ENCODE measurements around the gene KCNK3.
A peak's percentile ranks its signal among the peaks of the same experiment; 100 is the strongest.

KCNK3 gene

DNA sequence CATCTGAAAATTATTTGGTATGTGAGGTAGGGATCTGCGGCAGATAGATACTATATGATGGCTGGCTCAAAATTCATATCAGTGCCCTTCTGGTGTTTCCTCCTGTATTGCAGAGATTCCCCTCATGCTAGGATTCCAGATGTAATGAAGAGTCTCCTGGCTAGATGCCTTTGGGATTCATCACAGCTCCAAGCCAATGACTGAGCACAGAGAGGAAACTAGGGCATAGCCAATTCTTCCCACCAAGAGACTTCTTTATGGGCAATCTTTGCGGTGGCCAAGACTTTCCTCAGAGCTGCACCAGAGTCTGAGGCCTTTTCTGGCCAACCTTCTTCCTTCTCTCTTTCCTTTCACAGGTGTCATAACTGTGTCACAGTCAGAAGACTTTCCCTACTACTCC is 25.9 kb upstream of the KCNK3 start:
- no peak for DNase-seq

DNA sequence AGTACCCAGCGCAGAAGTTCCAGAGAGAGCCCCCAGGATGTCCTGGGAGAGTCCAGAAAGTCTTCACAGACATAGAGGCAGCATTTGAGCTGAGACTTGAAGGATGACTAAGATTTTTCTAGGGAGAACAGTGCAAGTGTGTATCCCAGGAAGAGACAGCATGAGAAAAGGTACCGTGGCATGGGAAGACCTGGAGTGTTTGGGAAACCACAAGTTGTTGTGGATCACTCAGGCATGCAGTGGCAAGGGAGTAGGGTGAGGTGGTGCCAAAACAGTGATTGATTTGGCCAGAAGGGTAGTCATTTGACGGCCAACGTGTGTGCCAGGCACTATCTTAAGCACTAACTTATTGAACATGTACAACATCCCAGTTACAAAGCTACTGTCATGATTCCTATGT is 24.5 kb upstream of the KCNK3 start:
- DNase-seq, result no peak

DNA sequence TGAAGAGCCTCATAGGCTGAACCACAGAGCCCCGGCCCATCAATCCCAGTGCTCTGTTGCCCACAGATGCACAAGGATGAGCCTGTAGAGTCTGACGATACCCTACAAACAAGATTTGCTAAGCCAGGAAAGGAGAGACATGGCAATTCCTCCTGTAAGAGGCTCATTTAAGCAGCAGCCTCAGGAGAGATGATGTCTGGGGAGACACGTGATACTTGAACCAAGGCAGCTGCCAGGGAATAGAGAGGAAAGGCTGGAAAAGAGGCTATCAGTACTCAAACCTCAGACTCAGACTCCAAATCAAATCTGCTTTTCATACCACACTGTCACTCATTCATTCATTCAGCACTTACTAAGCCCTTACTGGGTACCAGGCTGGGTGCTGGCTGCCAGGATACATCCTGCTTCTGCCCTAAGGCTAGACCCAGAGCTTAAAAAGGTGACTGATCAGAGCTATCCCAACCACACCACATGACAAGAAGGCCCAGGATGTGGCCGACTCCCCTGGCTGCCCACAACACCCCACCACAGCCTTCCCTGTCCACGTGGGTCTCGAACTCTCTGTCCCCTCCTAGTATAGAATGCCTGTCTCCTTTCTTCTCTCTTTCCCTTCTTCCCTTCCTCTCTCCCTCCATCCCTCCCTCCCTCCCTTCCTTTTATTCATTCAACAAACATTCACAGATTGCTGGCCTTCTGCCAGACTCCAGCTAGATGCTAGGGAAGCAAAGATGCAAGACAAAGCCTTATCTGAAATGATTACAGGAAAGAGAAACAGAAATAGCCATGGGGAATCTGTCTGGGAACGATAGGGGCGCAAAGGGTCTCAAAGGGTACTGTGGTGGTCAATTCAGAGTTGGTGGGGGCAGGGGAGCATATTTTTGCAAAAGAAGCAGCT is 23.4 kb upstream of the KCNK3 start:
- DNase-seq, result no peak

DNA sequence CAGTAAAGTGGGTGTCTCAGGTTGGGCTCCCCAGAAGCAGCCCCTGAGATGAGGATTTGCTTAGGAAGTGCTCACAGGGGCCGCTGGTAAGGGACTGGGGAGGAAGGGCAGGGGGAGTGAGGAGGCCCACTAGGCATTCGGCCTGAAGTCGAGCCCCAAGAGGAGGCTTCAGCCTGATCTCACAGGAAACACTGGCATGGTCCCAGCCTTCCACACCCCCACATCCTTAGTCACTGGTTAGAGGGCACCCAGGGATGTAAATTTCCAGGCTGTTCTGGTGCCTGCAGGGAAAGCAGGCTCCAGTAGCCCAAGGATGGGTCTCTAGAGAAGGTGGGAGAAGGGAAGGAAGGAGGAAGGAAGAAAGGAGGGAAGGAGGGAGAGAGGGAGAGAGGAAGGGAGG is 22.4 kb upstream of the KCNK3 start:
- DNase-seq, result no peak

DNA sequence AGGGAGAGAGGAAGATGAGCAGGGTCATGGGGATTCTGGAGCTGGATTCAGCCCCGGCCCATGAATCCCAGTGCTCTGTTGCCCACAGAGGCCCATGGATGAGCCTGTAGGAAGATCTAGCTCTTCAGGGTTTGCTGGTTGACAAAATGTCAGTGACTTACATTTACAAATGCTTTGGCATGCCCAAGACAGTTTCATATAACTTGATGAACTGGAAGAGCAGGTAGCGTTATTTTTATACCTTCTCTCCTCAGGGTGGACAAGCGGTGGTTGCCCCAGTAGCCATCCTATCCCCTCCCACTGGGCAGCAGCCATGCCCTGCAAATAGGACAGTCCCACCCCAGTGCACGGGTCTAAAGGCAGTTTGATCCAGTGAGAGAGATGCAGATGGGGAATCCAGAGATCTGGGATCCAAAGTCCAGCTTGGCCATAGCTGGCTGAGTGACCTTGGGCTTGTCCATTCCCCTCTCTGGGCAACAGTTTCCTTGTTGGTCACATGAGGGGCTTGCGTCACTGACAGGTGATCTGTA is 21.5 kb upstream of the KCNK3 start:
- no peak for DNase-seq

DNA sequence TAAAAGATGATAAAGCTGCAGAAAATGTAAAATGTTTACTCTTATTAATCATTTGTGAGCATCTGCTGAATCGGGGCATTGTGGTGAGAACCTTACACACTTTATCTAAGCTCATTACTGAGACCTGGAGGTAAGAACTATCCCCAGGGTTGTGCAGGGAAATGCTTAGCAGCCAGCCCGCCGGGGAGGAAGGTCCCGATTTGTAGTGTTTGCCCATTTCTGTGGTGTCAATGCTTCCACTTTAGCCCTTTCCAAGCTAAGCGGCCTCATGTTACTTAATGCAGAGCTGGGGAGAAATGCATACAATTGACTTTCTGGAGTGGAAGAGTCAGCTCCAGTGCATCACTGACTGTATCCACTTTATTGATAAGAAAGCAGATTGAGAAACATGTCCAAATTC is 20.8 kb upstream of the KCNK3 start:
- DNase-seq, result no peak

DNA sequence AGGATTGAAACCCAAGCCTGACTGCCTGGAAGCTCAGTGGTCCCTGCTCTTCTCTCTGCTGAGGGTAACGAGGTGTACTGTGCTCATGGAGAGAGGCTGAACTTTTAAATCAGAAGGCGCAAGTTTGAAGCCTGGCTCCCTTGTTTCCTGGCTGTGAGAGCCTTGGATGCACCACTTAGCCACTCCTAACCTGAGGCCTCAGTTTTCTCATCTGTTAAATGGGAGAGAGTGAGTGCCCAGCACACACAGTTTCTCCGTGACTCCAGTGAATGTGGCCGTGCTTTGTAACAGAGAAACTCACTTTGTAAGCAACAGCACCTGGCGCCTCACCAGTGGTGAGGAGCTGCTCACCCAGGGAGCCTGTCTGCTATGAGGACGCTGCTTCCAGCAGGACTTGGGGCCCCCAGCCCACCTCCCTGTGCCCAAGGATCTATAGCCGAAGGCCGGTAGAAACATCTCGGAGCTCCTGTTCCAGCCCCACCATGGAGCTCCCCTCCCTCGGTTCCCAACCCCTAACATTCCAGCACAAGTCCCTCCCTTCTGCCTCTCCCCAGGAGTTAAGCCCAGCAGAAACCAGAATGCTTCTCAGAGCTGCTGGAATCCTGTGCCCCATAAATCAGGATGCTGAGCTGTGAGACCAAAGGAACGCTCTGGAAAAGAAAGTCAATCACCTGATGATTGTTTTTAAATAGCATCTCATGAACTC is 20.3 kb upstream of the KCNK3 start:
- DNase-seq, result no peak

DNA sequence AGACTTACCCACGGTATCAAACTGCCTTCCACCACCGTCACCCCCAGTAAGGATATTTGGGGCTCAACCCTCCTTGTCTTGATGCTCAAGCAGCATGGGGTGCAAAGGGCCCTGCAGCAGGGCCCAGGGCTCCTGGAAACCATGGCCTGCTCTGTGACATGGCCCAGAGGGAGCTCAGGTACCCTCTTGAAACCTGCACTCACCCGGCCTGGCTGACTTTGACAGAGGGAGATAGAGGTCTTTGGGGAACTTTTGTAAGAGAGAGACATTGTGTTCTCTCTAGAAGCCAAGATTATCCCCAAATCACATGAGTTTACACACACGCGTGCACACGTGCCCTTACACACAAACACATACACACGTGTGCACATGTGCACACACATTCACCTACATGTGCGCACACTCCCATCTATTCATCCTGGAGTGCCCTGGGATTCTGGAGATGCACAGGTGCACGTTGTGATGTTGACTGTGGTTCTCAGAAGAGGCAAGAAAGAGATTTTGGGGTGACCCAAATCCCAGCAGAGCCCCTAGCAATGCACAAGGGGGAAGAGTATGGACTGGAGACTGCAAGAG is 19.6 kb upstream of the KCNK3 start:
- DNase-seq, result no peak

DNA sequence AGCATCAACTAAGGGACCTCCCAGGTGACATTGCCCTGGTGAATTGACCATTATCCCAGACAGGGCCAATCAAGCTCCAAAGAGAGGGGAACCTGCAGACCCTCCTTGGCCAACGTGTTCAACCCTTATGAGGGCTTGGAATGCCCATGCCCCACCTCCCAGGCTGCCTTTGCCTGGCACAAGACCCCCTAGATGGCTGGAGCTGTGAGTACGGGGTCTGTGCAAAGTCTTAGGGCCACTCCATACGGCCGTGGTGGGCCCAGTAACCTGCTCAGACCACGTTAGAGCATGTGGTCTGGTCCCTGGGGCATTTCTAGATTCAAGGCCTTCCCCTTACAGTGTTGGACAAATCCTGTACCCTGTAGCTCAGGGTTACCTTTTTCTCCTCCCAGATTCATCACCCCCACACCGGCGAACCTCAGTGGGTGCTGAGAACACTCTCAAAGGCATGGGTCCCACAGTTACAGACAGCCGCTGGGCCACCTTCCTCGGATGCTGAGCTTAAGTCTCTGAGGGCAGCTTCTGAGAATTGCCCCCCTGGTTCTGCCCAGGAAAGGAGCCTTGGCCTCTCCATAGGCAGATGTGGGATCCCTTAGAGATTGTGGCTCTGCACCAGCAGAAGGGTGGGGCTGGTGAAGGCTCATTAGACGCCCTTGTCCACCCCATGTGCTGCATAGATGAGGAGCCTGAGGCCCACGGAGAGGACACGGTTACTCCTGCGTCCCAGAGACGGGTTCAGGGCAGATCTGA is 18.3 kb upstream of the KCNK3 start:
- no peak for DNase-seq

DNA sequence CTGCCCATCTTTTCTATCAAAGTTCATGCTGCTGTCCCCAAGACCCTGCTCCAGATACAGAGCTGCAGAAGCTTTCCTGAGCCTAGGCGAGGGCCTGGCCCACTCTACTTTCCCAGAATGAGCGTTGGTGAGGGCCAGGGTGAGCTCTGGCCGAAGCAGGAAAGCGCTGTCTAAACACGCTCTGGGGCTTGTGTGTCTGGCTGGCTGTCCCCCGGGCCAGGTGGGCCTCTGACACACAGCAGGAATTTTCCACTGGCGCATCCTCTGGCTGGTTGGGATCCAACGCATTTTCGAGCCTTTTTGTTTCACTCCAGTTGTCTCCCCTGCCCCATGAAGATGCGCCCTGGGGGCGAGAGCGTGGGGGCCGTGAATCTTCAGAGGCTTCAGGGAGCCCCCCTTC is 17.8 kb upstream of the KCNK3 start:
- DNase-seq, result no peak

DNA sequence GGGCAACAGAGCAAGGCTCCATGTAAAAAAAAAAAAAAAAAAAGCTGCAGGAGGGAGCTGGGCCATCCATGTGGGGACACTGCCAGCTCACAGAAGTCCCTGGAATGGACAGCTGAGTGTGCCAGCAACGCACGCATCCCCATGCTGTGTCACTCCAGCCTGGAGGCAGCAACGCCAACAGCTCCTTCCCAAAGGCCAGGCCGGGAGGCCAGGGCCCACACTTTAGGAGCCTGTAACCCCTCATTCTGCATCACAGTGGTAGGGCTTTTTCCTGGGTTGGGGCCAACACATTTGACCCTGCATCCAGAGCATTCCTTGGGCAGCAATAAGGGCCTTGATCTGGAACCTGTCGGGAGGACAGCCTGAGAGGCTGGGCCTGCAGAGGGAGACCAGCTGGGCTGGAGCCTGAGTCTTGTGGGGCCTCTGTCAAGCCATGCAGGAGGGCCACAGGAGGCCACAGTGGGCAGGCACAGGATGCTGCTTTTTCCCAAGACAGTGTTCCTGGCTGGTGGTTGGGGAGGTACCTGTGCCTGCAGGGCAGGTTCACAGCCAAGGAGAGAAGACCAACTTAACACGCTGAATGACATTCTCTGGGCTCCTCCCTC is 16.8 kb upstream of the KCNK3 start:
- no peak for DNase-seq

DNA sequence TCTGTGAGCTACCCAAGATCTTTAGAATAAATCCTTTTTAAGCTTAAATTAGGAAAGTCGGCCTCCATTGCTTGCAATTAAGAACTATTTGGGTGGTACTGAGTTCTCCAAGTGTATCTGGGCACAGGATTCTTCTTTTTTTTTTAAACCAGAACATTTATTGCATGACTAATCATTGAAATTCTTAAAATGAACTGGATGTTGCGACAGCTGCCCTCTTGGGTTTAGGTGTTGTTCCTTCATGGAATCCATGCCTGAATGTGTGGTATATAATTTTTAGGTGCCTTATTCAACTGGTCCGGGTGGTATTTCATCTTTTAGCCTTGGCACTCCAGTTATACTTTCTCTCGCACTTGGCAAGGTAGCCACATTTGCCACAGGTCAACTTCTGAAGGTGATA is 14.5 kb upstream of the KCNK3 start:
- no peak for DNase-seq

DNA sequence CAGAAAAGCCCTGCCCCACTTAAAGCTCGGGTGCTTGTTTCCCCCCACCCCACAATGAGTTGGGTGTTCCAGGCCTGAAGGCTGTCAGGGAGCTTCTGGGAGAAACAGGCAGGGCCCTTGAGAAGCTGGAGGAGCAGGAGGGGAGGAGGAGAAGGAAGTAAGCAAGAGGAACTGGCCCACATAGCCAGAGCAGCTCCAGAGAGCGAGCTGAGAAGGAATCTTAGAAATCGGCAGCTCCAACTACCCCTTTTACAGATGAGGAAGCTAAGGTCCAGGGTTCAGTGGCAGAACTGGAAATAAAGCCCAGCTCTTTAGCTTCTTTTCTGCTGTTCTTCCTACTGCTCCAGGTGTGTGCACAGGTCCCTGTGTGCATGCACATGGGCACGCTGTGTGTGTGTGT is 12.7 kb upstream of the KCNK3 start:
- no peak for DNase-seq

DNA sequence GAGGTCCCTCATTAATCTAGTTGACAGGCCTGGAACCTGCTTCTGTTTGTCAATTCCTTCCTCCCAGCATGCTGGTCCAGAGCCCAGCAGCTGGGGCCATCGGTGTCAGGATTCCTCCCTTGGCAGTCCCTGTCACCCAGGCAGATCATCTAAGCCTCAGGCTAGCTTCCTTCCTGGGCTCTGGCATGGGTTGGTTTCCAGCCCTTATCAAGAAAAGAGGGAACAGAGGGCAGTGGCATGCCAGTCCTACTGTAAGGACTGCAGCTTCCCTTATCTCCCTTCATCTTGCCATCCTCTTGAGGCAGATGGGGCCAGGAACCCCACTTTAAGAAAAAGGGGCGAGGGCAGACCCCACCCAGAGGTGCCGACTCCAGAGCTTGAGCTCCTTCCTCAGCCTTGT is 10.9 kb upstream of the KCNK3 start:
- DNase-seq, result no peak

DNA sequence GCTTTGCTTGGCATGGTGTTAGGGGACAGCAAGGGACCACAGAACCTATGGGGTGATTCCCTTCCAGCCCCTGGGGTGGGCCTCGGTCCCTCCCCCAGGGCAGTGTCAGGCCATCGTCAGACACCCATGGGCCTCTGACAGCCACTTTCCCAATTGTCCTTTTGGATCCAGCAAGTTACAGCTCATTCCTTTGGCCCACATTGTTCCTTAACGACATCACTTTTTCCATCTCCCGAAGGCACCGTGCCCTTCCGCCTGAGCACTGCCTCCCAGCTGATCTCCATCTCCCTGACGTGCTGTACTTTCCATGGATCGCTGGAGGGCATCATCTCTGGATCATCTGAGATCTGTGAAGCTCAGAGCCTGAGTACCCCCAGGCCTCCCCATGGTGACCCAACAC is 10.4 kb upstream of the KCNK3 start:
- DNase-seq, result no peak

DNA sequence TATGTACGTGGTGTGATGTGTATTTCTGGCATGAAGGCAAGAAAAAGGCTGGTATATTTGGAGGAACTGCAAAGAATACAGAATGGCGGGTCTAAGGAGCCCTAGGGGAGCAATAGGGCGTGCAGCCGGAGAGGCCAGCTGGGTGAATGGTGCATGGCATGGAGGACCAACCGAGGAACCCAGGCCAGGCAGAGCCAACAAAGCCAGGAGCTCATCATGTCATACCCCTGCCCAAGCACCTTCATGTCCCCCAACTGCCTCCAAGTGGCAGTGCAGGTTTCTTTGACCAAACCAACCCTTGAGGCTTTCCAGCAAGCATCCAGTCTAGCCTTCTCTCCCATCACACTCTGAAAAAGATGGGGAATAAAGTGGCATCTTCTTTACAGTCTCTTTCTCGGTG is 8.9 kb upstream of the KCNK3 start:
- no peak for DNase-seq

DNA sequence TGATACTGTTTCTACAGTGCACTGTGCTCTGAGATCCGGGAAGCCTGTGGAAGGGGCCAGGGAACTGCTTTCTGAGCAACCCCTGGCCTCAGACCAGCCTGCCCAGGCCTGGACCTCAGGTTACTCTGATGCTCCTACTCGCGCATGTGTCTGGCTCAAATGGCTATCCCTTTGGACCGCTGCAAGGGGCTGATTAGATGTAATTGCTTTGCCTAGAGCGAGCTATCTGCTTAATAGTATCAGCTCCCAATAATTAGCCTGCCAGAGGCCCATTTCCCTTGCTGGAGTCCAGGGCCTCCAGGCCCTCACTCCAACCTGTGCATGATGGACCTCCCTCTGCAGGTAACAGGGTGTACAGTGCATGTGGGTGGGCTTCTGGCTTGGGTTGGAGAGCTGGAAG is 7.2 kb upstream of the KCNK3 start:
- DNase-seq, result no peak

DNA sequence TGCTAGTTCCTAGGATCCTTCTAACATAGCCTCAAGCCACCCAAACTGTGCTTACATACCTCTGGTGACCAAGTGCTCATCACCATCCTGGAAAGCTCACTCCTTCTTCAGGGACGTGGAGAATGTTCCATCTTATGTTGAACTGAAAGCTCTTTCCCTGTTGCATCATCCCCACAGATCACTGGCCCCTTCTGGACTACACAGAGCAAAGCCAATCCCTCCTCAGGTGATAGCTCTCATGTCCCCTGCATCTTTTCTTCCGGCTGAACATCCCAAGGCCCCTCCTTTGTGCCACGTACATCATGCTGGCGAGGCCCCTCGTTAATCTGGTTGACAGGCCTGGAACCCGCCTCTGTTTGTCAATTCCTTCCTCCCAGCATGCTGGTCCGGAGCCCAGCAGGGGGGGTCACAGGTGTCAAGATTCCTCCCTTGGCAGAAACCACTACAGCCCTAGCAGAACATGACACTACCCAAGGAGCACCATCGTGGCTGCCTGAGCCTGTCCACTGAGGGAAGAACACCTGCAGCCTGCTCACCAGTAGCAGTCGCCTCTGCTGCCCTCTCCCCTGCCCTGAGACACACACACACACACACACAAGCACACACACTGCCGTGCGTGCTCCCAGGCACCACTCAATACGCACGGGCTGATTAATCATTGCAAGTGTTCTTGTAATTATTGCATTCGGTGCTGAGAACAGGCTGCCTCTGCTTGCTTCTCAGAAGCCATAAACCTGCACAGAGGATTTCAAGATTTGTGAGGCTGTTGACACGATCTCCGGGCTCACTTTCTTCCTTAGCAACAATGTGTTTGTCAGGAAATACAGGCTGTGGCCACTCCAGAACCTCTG is 6.3 kb upstream of the KCNK3 start:
- peak; percentile 27 for DNase-seq

DNA sequence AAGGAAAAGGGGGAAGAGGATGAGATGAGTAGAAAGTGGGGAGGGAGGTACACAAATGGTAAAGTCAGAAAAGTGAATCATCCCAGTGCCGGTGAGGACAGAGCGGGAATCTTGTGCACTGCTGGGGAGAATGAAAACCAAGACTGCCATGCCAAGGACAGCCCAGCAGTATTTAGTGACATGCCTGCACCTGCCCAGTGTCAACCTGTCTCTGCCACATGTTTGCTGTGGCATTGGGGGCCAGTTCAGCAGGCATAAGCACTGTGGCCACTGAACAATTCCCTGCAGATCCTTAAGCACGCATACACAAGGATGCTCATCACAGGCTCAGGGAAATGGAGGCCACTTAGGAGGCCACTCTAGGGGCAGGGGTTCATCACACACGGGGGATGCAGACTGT is 5.2 kb upstream of the KCNK3 start:
- DNase-seq, result no peak

DNA sequence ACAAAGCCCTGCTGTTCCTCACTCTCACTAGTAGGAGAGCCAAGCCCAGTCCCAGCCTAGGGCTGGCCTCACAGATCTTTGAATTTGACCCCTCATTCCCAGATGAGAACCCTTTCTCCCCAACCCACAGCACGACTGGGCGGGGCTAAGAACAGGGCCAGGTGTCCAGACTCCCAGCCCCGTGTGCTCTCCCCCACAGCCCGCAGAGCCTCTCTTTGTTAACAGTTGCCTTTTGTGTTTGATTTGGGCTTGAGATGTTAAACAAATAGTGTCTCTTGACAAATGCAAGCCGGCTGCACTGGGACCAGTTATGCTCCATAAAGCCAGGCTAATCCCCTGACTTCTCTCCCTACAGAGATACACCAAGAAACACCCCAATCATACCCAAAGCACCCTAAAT is 4.7 kb upstream of the KCNK3 start:
- no peak for DNase-seq

DNA sequence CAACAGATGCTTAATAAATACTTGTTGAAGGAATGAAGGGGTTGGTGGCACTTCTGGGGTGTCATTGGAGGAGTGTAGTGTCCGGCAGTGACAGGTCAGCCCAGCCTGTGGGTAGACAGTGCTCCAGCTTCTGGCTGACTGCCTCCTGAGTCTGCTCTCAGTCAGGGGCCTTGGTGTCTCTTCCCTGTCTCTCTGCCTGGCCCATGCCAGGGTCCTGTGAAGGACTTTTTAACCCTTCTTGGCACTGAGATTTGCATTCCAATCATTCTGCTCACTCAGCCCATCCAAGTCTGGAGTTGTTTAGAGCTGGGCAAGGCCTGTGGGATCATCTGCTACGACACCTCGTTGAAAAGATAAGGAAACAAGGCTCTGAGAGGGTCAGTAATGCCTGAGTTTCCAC is 1.4 kb upstream of the KCNK3 start:
- DNase-seq, result no peak

DNA sequence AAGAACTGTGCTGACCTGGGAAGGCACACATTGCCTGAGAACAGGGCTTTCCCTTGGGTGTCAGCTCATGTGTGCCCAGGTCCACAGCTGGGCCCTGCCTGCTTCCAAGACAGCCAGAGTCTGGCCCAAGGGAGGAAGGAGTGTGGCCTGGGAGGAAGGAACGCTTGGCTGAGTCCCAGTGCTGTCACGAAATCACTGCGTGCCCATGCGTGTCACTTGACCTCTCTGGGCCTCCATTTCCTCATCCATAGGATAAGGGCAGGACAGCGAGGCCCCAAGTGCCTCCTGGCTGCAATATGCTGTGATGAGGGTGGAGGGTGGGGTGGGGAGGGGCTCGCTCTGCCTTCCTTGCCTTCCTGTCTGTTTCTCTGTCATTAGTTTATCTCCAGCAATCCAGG is 642 bp upstream of the KCNK3 start:
- no peak for DNase-seq

Data from NCI-H1436 treated with DMSO at 0.1 percent for 48 hours (cell line).